HG03571 (cell line): ENCODE data around the gene CD7.
A peak's percentile ranks its signal among the peaks of the same experiment; 100 is the strongest.

Experiments
- ATAC-seq: cut with Tn5 transposase; IDR thresholded peaks from one replicate; pipeline ENCODE4 v1.9.1; 2021; ENCODE audit not compliant: unreplicated experiment

CD7 gene

DNA sequence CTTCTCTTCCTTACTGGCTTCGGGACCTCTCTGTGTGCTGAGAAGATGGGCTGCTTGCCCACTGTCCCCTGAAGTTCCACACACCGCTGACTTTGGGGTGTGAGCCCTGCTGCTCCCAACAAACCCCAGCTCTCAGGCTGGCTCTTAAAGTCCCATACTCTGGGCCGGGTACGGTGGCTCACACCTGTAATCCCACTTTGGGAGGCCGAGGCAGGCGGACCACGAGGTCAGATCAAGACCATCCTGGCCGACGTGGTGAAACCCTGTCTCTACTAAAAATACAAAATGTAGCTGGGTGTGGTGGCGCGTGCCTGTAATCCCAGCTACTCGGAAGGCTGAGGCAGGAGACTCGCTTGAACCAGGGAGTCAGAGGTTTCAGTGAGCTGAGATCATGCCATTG, 17.2 kb downstream of the CD7 start:
- no peak for ATAC-seq

DNA sequence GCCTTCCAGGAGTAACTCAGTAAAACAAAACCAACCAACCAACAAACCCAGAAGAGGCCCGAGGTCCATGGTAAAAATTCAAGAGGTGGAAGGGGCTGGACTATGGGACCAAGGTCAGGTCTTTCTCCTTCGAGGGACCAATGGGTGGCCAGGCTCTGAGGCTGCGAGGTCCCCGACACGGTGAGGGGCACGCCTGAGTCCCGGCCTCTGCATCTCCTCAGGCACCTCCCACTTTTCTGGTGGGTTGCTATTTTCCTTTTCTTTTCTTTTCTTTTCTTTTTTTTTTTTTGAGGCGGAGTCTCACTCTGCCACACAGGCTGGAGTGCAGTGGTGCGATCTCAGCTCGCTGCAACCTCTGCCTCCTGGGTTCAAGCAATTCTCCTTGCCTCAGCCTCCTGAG, 18.0 kb downstream of the CD7 start:
- no peak for ATAC-seq

DNA sequence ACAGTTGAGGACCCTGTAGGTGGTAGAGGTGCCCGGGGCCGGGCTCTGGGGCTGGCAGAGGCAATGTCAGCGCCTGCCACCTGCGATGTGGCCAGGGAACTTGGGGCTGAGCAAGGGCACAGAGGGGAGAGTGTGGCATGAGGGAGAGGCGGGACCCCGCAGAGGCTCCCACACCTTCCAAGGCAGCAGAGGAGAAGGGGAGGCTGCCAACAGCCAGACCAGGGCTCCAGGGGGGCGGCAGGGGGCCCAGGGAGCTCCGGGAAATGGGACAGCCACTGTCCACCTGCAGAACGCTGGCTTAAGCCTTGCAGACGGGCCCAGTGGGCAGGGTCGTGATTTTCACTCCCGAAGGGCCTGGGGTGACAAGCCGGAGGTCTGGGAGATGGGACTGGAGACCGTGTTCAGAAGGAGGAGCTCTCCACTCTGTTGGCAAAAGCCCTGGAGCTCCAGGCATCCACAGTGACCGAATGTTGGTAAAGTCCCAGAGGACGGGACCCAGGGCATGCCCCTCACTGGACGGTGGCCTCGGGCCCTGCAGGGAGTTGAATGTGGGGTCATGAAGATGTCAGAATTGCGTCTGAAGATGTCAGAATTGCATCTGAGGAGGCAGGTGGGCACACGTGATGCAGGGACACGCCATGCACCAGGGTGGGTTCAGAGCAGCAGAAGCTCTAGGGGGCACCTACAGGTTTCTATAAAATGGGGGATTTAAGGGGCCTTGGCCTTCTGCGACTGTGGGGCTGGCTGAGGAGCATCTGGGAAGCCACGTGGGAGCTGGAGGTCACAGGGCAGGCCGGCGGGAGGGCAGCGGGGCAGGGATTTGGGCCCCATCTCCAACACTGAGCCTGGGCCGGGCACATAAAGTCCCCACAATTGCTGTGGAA, 18.6 kb downstream of the CD7 start:
- ATAC-seq = no peak

DNA sequence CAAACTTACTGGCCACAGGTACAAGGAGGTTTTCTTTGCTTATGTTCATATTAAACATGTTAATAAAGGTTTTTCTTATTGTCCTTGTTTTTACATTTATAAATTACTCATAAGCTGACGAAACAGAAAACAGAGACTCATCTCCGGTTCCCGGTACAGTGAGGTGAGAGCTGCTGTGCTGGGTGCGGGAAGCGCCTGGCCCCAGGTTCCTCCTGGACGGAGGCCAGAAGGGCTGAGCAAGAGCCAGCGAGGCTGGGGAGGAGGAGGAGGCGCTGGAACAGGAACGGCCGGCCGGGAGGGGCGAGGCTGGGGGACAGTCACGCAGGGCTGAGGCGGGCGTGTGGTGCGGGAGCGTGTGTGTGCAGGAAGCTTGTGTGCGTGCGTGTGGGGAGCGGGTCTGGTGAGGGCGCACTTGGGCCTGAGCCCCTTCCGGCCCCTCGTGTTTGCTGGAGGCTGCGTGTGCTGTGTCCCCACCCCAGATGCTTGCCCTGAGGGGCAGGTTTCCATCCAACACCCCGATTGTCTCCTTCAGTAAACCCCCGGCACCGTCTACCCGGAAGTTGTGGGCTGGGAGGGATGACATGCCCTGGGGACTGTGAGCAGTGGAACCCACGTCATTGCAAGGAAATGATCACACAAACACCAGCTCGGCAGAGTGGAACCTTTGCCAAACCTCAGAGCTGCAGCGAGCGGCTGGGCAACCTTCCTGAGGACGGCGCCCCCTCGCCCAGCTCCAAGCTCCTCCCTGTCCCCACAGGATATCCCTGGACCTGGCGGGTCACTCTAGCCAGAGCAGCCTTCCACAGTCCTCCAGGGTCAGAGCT, 19.5 kb downstream of the CD7 start:
- peak; percentile 45 for ATAC-seq

DNA sequence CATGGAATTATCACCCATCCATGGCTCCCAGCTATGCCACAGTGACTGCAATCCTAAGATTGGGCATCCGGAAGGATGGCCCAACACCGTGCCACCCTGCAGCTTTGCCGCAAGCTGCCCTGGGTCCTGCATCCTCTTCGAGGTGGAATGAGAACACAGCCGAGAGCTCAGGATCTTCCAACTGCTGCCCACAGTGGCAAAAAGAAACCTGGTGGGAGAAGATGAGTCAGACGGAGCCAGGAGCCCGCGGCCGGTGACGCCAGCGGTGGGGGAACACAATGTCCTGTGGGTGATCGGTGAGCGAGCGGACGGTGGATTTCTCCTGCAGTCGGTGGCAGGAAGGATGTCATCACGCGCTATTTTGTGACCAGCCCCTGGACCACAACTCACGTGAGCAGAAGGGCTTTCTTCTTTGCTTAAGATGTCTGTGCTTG, 20.1 kb downstream of the CD7 start:
- ATAC-seq = no peak

DNA sequence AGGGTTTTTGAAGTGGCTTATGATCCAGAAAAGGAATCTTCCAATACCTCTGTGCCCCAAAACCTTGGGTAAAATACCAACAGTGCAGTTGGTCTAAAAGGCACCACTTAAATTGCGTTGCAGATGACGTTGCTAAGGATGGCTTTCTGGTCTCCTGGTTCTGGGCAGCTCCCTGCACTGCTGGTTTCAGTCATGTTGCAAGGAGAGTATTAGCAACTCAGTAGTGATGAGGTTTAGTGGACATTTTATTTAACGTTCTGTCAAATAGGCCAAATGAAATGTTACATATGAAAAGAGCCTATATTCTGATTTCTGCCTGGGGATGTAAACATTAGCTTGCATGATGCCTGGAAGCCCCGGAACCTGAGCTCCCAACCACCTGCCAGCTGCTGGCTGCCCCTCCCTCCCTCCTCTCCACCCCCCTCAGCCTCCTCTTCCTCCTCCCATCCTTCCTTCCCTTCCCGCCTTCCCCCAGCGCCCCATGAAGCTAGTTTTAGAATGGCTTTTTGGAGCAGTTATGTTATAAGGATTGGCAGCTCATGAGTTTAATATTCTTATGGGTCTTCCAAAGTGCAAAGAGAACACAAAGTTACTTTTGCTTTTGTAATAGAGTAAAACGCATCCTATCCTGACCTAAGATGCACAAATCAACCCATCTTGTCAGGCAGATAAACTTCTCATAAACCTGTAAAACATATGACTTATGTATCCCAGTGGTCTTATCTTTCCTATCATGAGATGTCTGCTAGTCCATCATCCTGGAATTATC, 20.7 kb downstream of the CD7 start:
- no peak for ATAC-seq

DNA sequence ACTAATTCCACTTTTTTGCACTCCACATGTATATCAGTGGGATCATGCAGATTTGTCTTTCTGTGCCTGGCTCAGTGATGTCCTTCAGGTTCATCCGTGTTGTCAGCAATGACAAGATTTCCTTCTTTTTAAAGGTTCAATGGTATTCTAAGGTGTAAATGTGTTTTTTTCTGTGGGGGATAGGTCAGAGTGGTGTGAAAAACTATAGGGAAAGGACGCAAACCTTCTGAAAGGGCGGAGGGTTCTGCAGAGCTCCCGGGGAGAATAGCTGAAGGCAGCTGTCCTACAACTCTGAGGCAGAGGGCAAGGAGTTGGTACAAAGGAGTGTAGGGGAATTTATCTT, 22.0 kb downstream of the CD7 start:
- no peak for ATAC-seq

DNA sequence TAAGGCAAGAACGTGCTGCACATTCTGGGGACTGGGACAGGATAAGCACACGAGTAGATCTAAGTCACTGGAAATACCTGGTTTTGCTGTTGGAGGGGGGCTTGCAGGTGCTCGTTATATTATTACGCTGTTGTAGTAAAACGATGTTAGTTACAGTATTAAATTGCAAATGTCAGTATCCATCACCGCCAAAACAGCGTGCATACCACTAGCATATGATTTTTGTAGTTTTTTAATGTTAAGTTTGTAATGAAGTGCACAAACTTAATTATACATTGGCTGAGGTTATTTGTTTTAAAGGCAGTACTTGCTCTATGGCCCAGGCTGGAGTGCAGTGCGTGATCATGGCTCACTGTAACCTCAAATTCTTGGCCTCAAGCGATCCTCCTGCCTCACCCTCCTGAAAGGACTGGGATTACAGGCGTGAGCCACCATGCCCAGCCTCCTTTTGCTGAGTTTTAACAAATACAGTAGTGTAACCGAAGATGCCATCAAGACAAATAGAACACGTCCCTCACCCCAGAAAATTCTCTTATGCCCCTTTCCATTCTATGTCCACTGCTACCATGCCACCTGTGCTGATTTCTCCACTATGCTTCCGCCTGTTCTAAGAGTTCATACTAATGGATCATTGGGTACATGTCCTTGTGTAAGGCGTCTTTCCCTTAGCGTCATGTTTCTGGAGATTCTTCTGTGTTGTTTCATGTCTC, 23.2 kb downstream of the CD7 start:
- no peak for ATAC-seq

DNA sequence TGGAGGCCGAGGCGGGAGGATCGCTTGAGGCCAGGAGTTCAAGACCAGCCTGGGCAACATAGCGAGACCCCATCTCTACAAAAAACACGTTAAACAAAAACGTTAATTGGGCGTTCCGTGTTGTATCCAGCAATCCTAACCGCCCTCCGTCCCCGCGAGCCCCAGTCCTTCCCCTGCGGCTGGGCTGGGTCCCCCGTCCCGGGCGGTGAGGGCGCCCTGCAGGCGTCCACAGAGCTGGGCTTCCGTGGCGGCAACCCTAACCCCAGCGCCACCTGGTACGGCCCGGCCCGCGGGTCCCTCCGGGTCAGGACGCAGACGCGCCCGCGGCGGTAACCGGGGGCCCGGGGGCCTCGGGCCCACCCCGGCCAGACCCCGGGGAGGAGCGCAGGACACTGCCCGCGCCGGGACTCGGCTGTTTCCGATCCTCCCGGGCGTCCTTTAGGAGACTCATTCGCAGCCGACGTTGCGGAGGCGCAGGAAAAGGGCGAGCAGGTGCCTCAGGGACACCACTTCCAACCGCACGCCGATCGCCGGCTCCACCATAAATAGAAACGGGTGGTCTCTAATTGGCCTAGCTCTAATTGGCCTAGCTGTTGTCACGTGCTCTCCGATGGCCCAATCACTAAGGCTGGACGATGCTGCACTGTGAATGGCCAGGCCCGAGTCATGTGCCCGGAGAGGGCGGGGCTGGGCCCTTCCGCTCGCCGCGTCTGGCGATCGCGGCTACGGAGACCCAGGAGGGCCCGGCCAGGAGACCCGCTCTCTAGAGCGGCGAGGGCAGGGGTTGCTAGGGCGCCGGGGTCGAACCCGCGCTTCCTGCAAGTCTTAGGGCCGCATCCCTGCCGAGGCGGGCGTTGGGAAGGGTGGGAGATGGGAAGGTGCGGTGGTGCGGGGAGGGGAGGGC, 24.9 kb downstream of the CD7 start:
- peak; percentile 87 for ATAC-seq

DNA sequence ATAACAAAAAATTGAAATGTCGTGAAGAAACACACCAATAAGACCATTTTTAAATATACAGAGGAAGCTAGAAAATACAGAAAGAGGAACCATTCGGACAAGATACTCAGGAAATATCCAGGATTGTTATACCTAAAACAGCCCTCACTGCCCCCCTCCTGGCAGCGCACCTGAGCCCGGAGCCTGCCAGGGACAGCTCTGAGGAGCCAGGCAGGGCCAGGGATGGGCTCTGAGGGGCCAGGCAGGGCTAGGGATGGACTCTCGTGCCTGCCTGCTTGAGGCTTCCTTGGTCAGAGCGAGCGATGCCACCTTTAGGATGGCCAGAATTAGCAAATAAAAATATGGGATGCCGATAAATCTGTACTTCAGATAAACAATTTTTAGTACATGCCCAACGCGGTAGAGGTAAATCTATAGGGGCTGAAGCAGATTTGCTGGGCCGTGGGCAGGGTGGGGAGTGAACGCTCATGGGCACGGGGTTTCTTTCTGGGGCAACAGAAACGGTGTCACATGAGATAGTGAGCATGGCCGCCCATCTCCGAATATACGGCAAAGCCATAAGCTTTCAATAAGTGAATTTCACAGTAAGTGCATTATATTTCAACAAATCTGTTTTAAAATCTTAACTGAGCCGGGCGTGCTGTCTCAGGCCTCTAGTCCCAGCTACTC, 25.7 kb downstream of the CD7 start:
- no peak for ATAC-seq

DNA sequence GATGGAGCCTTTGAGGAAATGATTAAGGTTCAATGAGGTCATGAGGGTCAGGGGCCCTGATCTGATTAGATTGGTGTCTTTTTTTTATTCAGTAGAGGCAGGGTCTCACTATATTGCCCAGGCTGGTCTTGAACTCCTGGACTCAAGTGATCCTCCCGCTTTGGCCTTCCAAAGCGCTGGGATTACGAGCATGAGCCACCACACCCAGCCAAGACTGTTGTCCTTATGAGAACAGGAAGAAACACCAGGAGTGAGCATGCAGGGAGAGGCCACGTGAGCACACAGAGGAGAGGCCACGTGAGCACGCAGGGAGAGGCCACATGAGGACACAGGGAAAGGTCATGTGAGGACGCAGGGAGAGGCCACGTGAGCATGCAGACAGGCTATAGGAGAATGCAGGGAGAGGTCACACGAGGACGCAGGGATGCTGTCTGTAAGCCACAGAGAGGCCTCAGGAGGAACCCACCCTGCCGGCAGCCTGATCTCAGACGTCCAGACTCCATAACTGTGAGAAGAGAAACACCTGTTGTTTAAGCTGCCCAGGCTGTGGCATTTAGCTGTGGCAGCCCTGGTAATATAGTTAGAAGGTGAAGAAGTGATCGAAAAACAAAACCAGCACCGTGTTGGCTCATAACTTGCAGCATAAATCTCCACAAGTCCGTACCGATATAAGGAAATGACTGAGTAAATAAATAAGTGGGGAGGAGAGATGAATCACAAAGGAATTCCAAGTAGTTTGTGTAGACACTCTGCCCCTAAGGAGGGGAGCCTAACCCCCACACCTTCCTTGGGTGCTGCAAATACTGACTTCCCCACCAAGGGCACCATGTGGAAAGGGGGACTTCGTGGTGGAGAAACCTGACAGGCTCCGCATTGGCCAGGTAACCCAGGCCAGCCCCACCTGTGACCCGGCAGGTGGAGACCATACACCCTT, 29.3 kb downstream of the CD7 start:
- ATAC-seq = no peak

DNA sequence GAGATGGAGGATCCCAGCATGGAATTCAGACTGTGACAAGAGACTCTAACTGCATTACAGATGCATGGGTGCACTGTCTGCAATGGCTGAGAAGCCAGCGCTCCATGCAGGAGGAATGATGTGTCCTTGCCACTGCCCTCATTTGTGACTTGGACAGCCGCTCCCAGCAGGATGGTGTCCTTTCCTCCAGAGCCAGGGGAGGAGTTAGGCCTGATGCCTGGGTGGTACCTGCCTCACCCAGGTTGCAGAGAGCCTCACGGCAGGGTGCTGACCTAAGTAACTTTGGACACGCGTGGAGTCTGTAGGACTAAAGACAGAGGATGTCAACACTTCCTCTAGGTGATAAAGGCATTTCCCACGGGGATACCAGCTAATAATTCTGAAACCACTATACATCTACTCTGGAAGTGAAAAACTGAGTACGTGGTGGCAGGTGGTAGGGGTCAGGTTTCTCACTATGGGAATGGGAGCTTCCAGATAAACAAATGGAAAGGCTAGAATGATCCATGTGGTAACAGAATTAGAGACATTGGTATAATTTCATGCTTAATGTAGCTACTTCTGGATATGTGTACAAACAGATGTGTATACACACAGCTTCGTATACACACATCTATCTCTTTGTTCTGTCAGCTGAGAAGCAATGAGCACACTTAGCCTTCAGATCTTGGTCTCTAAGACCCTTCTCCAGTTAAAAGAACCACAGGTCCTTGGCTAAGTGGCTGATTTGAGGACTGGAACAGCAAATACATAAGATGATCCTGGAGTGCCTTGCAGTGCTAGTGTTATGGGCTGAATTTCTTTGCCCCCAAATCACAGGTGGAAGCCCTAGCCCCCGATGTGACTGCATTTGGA, 30.2 kb downstream of the CD7 start:
- ATAC-seq = no peak

DNA sequence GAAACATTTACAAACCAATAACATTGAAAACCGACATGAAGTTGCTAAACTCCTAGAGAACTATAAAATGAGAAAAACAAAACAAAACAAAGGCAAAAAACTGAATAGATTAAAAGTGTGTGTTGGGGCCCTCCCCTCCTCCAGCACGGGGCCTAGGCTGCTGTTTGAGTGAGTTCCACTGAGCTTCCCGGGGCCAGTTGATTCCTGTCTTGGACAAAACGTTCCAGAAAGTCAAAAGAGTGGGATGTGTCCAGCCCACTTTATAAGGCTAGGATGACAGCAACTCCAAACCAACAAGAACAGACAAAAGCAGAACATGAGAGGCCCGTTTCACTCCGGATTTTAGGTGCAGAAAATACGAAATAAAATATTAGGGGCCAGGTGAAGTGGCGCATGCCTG, 32.3 kb downstream of the CD7 start:
- no peak for ATAC-seq

DNA sequence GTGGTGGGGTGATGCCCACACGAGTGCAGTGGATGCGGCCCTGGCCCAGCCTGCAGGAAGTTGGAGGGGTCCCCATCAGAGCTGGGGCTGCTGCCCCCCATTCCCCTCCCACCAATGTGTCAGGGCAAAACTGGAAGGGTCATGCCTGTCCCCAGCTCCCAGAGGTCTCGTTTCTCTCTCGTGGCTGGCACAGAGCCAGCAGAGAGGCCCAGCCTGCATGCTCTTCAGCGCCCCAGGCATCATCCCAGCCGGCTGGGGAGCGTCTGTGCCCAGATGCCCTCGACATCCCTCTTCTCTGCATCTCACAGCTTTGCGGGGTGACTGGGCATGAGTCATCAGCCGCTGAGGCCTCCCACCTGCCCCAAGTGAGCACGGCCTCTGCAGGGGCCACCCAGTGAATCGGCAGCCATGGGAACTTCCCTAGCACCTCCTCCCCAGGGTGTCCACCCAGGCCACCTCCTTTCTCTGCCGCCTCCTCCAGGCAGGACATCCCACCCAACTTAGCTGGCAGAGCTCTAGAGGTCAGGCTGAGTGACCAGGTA, 34.1 kb downstream of the CD7 start:
- no peak for ATAC-seq

DNA sequence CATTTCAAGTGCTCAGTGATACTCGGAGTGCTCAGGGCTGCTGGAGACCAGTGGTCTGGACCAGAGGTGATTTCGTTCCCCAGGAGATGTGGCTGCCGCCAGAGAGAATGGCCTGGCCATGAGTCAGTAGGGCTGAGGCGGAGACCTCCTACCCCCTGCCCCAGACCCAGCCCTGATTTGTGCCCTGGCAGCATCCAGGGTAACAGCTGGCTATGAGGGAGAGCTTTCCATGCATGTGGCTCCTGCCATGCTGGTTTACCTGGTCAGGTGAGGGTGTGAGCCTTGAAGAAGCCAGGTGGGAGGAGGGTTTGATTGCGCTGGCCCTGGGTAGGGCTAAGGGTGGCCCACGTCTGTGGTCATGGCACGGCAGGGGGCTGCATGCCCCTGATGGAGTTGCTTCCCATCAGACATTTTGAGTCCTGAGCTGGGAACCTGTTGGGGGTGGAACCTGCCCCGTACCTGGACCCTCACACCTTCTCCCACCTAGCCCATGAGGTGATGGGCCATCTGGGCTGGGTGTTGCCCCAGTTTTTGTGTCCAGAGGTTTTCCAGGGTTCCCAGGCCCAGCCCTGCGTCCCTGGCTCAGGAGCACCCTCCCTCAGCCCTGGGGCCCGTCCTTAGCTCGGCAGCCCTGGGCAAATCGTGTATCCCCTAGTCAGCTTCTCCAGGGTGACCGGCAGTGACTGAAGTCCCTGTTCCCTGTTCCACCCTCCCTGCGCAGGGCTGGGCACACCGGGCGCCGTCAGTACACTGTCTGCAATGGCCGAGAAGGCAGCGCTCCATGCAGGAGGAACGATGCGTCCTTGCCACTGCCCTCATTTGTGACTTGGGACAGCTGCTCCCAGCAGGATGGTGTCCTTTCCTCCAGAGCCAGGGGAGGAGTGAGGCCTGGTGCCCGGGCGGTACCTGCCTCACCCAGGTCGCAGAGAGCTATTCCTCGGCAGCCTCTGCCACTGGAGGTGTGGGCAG, 34.9 kb downstream of the CD7 start:
- ATAC-seq = no peak
